HL-60 (cell line): ENCODE data around the gene LRFN2.

Experiments
- CTCF ChIP-seq: IDR thresholded peaks from one replicate; pipeline ENCODE4 v1.5.1; 2011; ENCODE audit warnings: low read length, control low read depth, inconsistent platforms; ENCODE audit not compliant: insufficient read depth
- GABPA ChIP-seq: IDR thresholded peaks from 2 replicates; pipeline ENCODE4 v1.6.1; 2012; ENCODE audit warnings: low read depth
- POLR2AphosphoS5 ChIP-seq: IDR thresholded peaks from 2 replicates; pipeline ENCODE4 v1.6.1; 2012; ENCODE audit warnings: low read depth
- REST ChIP-seq: IDR thresholded peaks from 2 replicates; pipeline ENCODE4 v1.6.1; 2012; ENCODE audit warnings: low read depth; ENCODE audit not compliant: insufficient replicate concordance
- SPI1 ChIP-seq: IDR thresholded peaks from 2 replicates; pipeline ENCODE4 v1.6.1; 2012; ENCODE audit warnings: low read depth, mild to moderate bottlenecking, borderline replicate concordance

- TF ChIP-seq GABPA (no peak), CTCF (no peak), POLR2AphosphoS5 (no peak), REST (no peak), SPI1 (no peak)
Measured at GRCh38 chr6:40426346-40427066, 160.7 kb downstream of the LRFN2 start.
